ENCODE measurements around the gene TEX35.
"Not testable (repeated sequence)": the region's sequence is repeated elsewhere in the genome, so short reads cannot be mapped to it uniquely, and the experiment has no call there.

TEX35 gene

DNA sequence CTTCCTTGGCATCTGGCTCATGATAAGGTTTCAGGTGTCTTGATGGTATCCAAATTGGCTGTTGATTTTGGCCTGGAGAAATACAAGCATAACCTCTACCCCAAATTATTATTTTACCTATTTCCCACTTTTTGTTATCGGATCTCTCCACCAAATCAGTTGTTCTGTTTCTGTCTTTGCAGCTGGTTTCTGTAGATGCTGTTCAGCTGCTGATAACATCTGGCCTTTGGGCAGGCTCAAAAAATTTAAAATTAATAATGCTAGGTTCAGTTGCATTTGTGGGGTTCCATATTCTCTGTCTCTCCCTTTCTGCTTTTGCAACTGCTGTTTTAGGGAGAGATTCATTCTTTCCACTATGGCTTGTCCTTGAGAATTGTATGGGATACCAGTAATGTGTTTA, 42.7 kb downstream of the TEX35 start:
- intact Hi-C loops (cut with DNase I) = not testable (repeated sequence)

DNA sequence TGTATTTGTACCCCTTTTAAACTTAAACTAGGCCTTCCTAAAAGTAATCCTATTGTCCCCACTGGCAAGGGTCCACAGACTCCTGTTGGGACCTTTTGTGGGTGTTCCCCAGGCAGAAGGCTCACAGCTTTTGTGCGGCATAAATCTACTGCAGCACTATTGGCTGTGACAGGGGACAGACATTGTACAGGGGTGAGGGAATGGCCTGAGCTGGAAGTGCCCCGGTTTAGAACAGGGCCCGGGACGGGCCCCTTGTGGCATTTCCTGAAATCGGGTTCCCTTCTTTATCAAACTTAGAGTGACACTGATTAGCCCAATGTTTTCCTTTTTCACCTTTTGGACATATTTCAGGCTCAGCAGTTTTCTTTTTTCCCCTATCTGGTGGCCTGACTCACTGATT, 45.9 kb downstream of the TEX35 start:
- intact Hi-C loops (cut with DNase I) = not testable (repeated sequence)
- DNase-seq = peak in 1 of 42 donors; percentile 10

More for the DNA sequence above, 42.7 kb downstream of the TEX35 start:
- DNase-seq = not testable (repeated sequence)

DNA sequence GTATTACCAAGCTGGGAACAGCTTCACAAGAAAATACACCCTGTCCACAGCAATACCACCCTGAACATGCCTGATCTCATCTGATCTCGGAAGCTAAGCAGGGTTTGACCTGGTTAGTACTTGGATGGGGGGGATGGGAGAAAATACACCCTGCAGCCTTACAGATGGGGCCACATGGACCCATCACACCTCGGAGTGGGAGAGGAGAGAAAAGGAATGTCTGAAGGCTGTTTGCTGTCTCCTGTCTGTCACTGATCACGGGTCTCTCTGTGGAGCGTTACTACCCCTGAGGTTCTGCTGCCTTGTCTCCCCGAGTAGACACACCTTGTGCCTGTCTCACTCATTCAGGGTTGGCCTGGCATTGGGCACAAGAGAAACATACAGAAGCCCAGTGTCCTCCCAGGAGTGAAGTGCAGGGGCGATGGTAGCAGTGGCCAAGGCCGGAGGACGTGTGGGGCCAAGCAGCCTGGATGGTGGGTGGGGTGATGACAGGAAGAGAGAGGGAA, 48.0 kb downstream of the TEX35 start:
- intact Hi-C loops (cut with DNase I) = no loop called here
- DNase-seq = peak in 1 of 42 donors; percentile 31

DNA sequence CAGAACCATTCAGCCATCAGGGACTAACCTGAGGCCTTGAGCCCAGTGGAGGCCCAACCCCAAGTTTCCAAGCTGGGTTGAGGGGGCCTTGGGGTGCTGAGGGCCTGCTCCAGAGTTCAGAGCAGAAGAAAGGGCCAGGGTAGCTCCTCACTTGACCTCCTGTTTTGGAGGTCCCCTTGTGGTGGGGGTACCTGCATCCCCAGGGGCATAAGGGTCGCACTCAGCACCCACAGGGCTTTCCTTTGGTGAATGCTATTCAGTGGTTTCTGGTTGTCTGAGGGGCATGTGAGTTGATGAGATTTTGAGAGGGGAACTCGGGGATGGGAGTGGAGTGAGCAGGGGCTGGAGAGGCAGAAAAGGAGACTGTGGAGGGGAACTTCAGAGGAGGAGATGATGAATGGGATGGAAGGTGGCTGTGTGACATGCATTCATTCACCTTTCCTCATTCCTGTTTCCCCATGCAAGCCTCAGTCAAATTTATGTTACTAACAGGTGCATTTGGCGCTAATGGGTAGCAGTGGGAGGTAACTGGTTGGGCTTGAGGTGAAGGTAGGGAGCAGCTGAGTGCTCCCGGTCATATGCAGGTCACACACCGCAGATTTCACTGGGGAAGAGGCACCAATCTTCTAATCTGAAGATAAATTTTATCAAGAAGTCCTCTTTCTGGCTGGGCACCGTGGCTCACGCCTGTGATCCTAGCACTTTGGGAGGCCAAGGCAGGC, 50.4 kb downstream of the TEX35 start:
- intact Hi-C loops (cut with DNase I) = no loop called here
- peak in 1 of 42 donors; percentile 27 for DNase-seq

DNA sequence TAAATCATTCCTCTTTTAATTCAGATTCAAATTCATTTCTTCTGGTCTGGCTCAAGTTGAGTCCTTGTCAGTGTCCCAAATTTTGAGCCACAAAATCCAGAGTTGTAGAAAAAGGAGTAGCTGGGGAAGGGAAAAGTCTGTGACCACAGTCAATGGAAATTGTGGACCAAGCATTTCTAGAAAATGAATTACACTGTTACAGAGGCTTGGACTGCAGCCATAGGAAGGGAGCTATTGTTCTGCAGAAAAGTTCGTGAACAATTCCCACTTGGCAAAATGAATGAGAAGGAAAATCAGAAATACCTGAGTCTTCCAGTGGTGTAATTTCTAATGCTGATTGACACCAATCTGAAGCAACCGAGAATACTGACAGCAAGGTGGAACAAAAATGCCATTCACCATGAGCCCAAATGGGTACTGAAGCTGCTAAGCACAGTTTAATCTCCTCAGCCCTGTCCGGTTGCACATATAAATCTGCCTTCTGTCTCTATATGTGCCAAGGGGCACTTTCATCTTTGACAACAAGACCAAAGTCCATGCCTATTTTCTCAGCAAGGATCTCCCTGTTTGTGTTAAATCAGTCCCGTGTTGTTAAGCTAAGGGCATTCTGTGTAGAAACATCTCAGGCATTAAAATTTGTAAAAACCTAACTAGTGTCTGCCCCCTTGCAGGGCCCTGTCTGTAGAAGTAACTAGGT, 51.3 kb downstream of the TEX35 start:
- intact Hi-C loops (cut with DNase I) = no loop called here
- peak in 1 of 42 donors; percentile 19 for DNase-seq

DNA sequence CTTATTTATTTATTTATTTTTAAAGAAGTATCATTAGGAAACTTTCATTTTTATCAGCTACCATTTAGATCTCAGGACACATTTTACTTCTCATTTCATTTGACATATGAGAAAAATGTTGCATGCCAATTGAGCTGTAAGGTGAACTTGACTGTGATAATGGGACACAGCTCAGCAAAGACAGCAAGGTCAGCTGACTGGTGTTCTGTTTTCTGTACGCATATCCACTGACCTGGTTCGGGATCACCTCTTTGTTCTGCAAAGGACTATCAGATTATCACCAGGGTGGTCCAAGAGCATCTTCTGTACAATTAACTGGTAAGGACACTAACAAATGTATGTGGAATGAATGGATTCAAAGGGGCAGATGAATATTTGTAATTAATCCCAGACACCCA, 51.9 kb downstream of the TEX35 start:
- DNase-seq = peak in 1 of 42 donors; percentile 3
- intact Hi-C loops (cut with DNase I) = no loop called here

- peak in 1 of 42 donors; percentile 5 for DNase-seq
- intact Hi-C loops (cut with DNase I) = no loop called here
Observed at GRCh38 chr1:178565586-178565985, 52.7 kb downstream of the TEX35 start.

DNA sequence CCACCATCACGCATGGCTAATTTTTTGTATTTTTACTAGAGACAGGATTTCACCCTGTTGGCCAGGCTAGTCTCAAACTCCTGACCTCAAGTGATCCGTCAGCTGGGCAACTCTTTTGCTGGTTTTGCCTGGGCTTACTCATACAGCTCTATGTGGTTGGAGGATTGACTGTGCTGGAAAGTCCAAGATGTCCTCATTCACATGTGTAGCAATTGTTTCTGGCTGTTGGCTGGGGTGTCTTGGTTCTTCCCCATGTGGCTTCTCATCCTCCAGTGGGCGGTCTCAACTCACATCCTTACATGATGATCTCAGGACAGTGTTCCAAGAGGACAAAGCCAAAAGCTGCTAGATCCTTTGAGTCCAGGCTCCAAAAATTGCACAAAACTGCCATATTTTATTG, 53.3 kb downstream of the TEX35 start:
- no peak for DNase-seq
- intact Hi-C loops (cut with DNase I) = no loop called here

DNA sequence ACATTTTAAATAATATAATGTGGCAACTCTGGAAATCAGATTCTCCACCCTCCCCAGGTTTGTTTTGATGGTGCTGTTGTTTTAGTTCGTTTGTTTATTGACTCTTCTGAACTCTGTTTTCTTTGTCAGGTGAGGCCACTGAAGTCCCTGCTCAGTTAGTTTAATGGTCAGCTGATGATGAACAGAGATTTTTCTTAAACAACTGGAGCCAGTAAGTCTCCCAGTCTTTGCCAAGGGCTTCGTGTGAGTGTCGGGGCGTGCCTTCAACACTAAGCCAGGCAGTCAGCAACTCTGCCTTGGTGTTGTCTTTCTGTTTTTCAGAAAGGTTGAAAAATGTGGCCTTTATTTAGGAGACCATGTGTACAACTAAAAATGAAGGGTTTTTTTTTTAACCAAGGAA, 58.9 kb downstream of the TEX35 start:
- no peak for DNase-seq
- intact Hi-C loops (cut with DNase I) = no loop called here
